Neutrophil (primary cell): ENCODE measurements around the gene ITGA6.

Experiments
- H3K27ac ChIP-seq: fragments of 200-600 bp; sonication (generic); 2 replicates; pipeline ENCODE4 v1.5.1; 2016; ENCODE audit warnings: mild to moderate bottlenecking, moderate library complexity
- H3K27me3 ChIP-seq: fragments of 200-600 bp; sonication (generic); 2 replicates; pipeline ENCODE4 v1.6.0; 2016; ENCODE audit warnings: mild to moderate bottlenecking
- H3K36me3 ChIP-seq: fragments of 200-600 bp; sonication (generic); 2 replicates; pipeline ENCODE4 v1.5.1; 2017
- H3K4me1 ChIP-seq, 2 experiments: fragments of 200-600 bp in 1 of 2; sonication (generic) in 1 of 2; 1 replicate in 1 of 2; 2 replicates in 1 of 2; pipeline versions ENCODE4 v1.5.1 to v1.6.1; 2013 to 2016; ENCODE audit warnings: low read depth in 1 of 2, low read length in 1 of 2, mild to moderate bottlenecking in 1 of 2, moderate library complexity in 1 of 2; ENCODE audit not compliant: control insufficient read depth in 1 of 2, insufficient read depth in 1 of 2
- H3K4me3 ChIP-seq, 2 experiments: fragments of 200-600 bp in 1 of 2; sonication (generic) in 1 of 2; 1 replicate in 1 of 2; 2 replicates in 1 of 2; pipeline ENCODE4 v1.5.1; 2013 to 2016; ENCODE audit warnings: low read depth in 1 of 2, low read length in 1 of 2, mild to moderate bottlenecking in 1 of 2, moderate library complexity in 1 of 2
- H3K9me3 ChIP-seq: fragments of 200-600 bp; sonication (generic); 2 replicates; pipeline ENCODE4 v1.5.1; 2016
- CTCF ChIP-seq: fragments of 200-600 bp; sonication (generic); IDR thresholded peaks from 2 replicates; pipeline ENCODE4 v1.5.1; 2016; ENCODE audit warnings: antibody characterized with exemption

Gene ITGA6

GRCh38 chr2:172552547-172553291 lies 125.3 kb downstream of the ITGA6 start:
- peaks cover 4% of the 10 kb centered on the region for H3K27me3 ChIP-seq
- no peaks in the 10 kb centered on the region for H3K36me3 ChIP-seq
- no peak overlapping the region for H3K4me3 ChIP-seq
- TF ChIP-seq CTCF = no peak
- H3K9me3 ChIP-seq = no peaks in the 10 kb centered on the region
- H3K27ac ChIP-seq = no peak overlapping the region
- peaks cover 23 to 25% of the 10 kb centered on the region in 2 experiments for H3K4me1 ChIP-seq

GRCh38 chr2:172554352-172555271 lies 127.2 kb downstream of the ITGA6 start:
- peaks cover 12% of the 10 kb centered on the region for H3K36me3 ChIP-seq
- peaks cover 25 to 27% of the 10 kb centered on the region in 2 experiments for H3K4me1 ChIP-seq
- H3K27me3 ChIP-seq = peaks cover 4% of the 10 kb centered on the region
- H3K27ac ChIP-seq = no peak overlapping the region
- TF ChIP-seq CTCF = no peak
- no peaks in the 10 kb centered on the region for H3K9me3 ChIP-seq
- peak overlapping the region; percentile 83 to 84 for H3K4me3 ChIP-seq

GRCh38 chr2:172555272-172555521 lies 127.8 kb downstream of the ITGA6 start:
- H3K4me1 ChIP-seq = peaks cover 25 to 27% of the 10 kb centered on the region in 2 experiments
- no peaks in the 10 kb centered on the region for H3K9me3 ChIP-seq
- peaks cover 18% of the 10 kb centered on the region for H3K36me3 ChIP-seq
- H3K27ac ChIP-seq = peak overlapping the region; percentile 95
- TF ChIP-seq CTCF = no peak
- H3K4me3 ChIP-seq = peak overlapping the region; percentile 83 to 84
- peaks cover 4% of the 10 kb centered on the region for H3K27me3 ChIP-seq
